Effector CD8-positive, alpha-beta T cell (primary cell): ENCODE results near the gene BABAM2.
"Not testable (repeated sequence)": the region's sequence is repeated elsewhere in the genome, so short reads cannot be mapped to it uniquely, and the experiment has no call there.

Experiments used
- DNase-seq: peaks from one replicate; lab custom pipeline; 2025; lab: John Stamatoyannopoulos, UW
- total RNA-seq, 4 experiments: gene quantifications; one replicate each; lab custom pipeline; 2026; lab: John Stamatoyannopoulos, UW

BABAM2 gene
- total RNA-seq, result 16.3 to 27.5 (median 25.4) reads per million in 4 experiments

- peak; percentile 83 for DNase-seq
Measured at GRCh38 chr2:27890146-27890923, at the start of gene BABAM2, which contains the start of gene RBKS. Gene BABAM2, plus strand, starts transcription at chr2:27890729. Its CDS starts 3,828 bp downstream, at chr2:27894557. Gene RBKS, minus strand, starts transcription at chr2:27890387. Its CDS starts 42 bp downstream, at chr2:27890345.

GRCh38 chr2:27842894-27843293 is 47.6 kb upstream of the BABAM2 start:
- DNase-seq, result no peak

DNA sequence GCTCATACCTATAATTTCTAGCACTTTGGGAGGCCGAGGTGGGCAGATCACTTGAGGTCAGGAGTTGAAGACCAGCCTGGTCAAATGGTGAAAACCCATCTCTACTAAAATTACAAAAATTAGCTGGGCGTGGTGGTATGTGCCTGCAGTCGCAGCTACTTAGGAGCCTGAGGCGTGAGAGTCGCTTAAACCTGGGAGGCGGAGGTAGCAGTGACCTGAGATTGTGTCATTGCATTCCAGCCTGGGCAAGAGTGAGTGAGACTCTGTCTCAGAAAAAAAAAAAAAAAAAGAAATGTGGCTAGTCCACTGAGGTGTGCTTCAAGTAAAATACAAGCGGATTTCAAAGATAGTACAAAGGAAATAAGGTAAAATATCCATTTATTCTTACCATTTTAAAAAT is 46.5 kb upstream of the BABAM2 start:
- no peak for DNase-seq

GRCh38 chr2:27844821-27845255 is 45.7 kb upstream of the BABAM2 start:
- no peak for DNase-seq

- DNase-seq, result no peak
Measured at GRCh38 chr2:27847333-27847732, 43.2 kb upstream of the BABAM2 start.

DNA sequence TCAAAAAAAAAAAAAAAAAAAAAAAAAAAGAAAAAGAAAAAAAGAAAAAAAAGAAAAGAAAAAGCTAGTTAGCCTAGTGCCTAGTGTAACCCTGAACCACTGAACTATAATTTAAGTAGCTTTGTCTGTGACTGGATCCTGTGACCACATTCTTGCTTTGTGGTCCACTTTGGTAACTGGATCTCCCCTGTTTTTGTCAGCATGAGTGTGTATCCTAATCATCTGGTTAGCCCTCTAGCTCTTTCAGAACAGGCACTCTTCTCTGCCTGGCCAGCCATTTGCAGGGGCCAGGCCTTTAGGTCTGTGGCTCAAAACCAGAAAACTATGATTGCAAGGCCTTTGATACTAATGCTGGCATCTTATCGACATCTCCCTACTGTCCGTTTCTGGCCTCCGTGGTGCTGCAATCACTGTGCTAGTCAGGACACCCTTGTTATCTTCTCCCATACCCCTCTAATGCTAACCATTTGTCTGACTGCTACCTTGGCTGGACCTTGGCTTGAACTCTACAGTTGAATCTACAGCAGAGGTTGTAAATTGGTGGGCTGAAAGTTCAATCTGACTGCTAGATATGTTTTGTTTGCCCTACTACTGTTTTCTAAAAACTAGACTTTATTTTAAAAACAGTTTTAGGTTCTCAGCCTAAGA is 40.8 kb upstream of the BABAM2 start:
- DNase-seq, result no peak

DNA sequence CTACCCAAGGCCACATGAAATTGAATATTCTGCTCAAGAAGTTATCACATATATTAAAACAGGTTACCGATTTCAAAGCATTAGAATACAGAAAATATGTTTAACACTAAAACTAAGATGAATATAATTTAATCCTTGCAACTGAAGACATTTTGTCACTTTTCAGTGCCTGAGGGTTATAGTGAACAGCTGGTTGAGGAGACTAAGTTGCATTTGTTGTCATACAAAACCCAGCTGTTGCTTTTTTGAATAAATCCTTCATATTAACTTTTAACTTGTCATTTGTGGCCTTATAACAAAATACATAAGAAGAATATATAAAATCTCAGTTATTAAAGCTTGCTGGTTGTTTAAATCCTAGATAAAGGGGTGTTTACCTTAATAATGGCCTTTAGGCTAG is 37.8 kb upstream of the BABAM2 start:
- no peak for DNase-seq

- DNase-seq, result no peak
Measured at GRCh38 chr2:27854229-27854862, 36.2 kb upstream of the BABAM2 start.

- DNase-seq, result no peak
Measured at GRCh38 chr2:27855476-27855875, 35.1 kb upstream of the BABAM2 start.

GRCh38 chr2:27856386-27856785 is 34.1 kb upstream of the BABAM2 start:
- DNase-seq, result no peak

GRCh38 chr2:27856956-27857355 is 33.6 kb upstream of the BABAM2 start:
- DNase-seq, result no peak

DNA sequence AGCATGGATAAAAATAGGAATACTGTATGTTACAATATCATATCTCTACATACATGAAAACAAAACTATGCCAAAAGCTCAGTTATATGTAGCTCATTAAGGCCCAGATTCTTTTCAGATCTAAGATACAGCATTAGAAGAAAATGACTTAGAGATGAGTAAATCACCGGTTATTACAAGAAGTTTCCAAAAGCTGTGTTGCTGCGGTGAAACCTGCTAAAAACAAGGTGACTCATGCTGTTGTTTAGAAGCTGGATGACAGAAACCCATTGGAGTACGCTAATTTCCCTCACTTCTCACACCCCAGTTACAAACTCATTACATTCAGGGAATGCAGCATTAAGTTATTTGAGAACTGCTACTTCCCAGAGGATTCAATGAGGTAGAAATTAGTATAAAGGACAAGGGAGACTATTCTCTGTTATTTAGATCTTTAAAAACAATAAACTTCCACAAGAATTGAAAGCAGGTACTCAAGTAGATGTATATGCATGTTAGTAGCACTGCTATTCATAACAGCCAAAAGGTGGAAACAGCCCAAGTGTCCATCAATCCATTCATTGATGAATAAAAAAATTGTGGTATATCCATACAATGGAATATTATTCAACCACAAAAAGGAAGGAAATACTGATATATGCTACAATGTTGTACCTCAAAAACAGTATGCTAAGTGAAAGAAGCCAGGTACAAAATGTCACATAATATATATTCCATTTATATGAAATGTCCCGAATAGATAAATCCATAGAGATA is 32.9 kb upstream of the BABAM2 start:
- no peak for DNase-seq

GRCh38 chr2:27860111-27860510 is 30.4 kb upstream of the BABAM2 start:
- no peak for DNase-seq

DNA sequence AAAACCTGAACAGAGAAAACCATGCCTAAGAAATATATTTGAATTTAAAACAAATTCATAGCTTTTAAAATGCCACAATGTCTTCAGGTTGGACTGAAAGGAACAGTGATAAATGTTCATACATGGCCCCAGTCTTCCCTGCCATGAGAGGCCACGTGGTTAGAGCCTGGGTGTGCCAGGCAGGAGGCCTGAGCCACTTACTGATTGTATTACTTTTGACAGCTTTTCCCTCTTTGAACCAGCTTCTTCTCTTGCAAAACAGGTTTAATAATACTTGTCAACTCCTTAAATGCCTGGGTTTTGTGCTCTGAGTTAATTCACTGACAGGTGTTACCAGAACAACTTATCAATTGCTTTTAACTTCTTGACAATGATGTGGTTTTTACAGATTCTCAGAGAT is 27.4 kb upstream of the BABAM2 start:
- DNase-seq, result no peak

DNA sequence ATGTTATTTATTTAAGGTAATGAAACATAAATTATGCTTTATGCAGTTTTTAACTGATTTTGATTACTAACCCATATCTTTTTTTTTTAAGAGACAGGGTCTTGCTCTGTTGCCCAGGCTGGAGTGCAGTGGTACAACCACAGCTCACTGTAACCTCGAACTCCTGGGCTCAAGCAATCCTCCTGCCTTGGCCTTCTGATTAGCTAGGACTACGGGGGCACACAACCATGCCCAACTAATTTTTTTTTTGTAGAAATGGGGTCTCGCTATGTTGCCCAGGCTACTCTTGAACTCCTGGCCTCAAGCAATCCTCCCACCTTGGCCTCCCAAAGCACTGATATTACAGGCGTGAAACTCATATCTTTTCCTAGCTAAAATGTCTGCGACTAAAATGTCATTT is 26.6 kb upstream of the BABAM2 start:
- not testable (repeated sequence) for DNase-seq

DNA sequence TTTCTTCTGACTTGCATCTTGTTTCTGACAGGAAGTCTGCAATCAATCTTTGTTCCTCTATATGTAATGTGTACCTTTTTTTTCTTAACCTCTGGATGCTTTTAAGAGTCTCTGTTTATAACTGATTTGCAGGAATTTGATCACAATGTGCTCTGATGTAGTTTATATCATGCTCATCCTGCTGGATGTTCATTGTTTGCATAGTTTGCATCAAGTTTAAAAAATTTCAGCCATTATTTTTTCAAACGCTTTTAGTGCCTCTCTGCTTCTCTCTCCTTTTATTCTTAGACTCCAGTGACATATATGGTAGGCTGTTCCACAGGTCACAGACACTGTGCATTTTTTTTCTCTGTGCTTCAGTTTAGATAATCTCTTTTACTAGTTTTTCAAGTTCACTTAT is 24.3 kb upstream of the BABAM2 start:
- DNase-seq, result no peak

DNA sequence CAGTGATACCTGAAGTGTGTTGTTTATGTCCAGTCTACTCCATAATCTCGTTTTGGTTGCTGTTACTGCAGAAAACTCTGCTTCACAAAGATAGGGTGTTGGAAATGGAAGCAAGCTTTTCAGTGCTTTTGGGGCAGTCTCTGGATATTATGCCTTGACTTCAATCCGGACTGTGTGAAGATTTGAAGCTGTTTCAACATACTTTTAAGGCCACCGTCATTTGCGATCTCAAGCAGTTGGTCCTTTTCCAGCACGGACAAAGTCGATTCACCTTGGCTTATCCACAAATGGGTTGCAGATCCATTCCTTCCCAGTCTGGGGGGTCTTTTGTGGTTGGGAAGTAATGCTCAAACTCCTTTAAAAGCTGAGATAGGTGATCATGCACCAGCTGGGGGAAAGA is 20.8 kb upstream of the BABAM2 start:
- DNase-seq, result no peak

GRCh38 chr2:27870724-27871123 is 19.8 kb upstream of the BABAM2 start:
- DNase-seq, result no peak

GRCh38 chr2:27871802-27872201 is 18.7 kb upstream of the BABAM2 start:
- no peak for DNase-seq

DNA sequence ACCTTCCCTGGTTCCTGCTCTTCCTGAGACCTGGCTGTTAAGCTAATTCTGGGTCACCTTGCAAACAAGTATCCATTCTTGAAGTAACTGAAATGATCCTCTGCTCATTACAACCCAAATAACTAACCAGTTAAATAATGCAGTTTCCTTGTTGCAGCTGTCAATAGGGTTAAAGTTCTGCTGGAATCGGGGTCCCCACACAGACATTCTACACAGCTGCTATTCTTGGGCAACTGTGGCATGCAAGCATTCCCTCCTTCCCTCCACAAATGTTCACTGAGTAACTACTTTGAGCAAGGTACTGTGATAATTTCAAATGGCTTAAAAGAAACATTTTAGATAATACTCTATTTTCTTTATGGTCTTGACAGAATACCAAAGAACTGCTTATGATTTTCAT is 17.4 kb upstream of the BABAM2 start:
- no peak for DNase-seq

GRCh38 chr2:27875089-27875881 is 15.2 kb upstream of the BABAM2 start:
- DNase-seq, result no peak
